T-cell (primary cell): Measurements from ENCODE around the gene RNF39. TPM values are rescaled to one million over a fixed set of nuclear protein-coding genes. Genes with fewer than 3 reads are reported as not detected.

Experiments used
- ATAC-seq, 4 experiments: fragments of 200-7000 bp in 3 of 4; fragments of 150-1000 bp in 1 of 4; cut with Tn5 transposase; replicated peaks in 1 of 4; 1 replicate in 3 of 4; 2 replicates in 1 of 4; pipeline ENCODE4 v1.10.0; 2021; ENCODE audit warnings: moderate library complexity in 3 of 4, mild to moderate bottlenecking in 2 of 4, moderate number of reproducible peaks in 1 of 4
- CTCF ChIA-PET, 2 donors: fragments of 300-600 bp; sonication (Branson Sonifier 250); formaldehyde crosslinking; loops; one replicate each; lab custom pipeline; 2022; ENCODE audit warnings: antibody characterized with exemption in 2 of 2; lab: Charles Lee
- POLR2A ChIA-PET, 2 donors: fragments of 300-600 bp; sonication (Branson Sonifier 250); formaldehyde crosslinking; loops; one replicate each; lab custom pipeline; 2022; ENCODE audit warnings: antibody characterized with exemption in 2 of 2; lab: Charles Lee
- DNase-seq, 35 experiments: peaks; one replicate each; pipeline versions ENCODE4 v3.0.0 to v3.0.0-alpha.2; 2013 to 2023
- H3K27ac ChIP-seq: one replicate; pipeline ENCODE4 v1.5.1; 2013; ENCODE audit warnings: low read length
- H3K27me3 ChIP-seq, 2 experiments: replicated peaks in 1 of 2; 1 replicate in 1 of 2; 2 replicates in 1 of 2; pipeline versions ENCODE4 v1.6.1 to v1.7.0; 2013; ENCODE audit warnings: low read length in 1 of 2, mixed read lengths in 1 of 2; ENCODE audit not compliant: control insufficient read depth in 2 of 2, insufficient read depth in 2 of 2; ENCODE audit errors: extremely low read depth in 1 of 2
- H3K36me3 ChIP-seq, 2 donors: 1 replicate in 1 of 2; 2 replicates in 1 of 2; pipeline versions ENCODE4 v1.6.1 to v1.7.0; 2013; ENCODE audit warnings: low read length in 1 of 2; ENCODE audit not compliant: control insufficient read depth in 2 of 2, insufficient read depth in 1 of 2; ENCODE audit errors: extremely low read depth in 1 of 2
- H3K4me1 ChIP-seq, 2 experiments: 1 replicate in 1 of 2; 2 replicates in 1 of 2; pipeline versions ENCODE4 v1.6.1 to v1.7.0; 2013; ENCODE audit warnings: low read length in 2 of 2, mixed read lengths in 1 of 2; ENCODE audit not compliant: insufficient read depth in 2 of 2, control insufficient read depth in 1 of 2; ENCODE audit errors: extremely low read depth in 1 of 2
- H3K4me3 ChIP-seq, 2 donors: 1 replicate in 1 of 2; 2 replicates in 1 of 2; pipeline versions ENCODE4 v1.5.1 to v1.7.0; 2013; ENCODE audit warnings: mild to moderate bottlenecking in 2 of 2, low read length in 1 of 2, moderate library complexity in 1 of 2; ENCODE audit not compliant: control insufficient read depth in 1 of 2; ENCODE audit errors: extremely low read depth in 1 of 2
- H3K9me3 ChIP-seq: 2 replicates; pipeline ENCODE4 v1.7.0; 2013
- H3K27ac Mint-ChIP-seq, 2 donors: one replicate each; pipeline ENCODE4 v1.8.0; 2020 to 2021; ENCODE audit warnings: mild to moderate bottlenecking in 2 of 2, mixed read lengths in 2 of 2
- H3K27me3 Mint-ChIP-seq, 2 donors: one replicate each; pipeline ENCODE4 v1.8.0; 2021 to 2022; ENCODE audit warnings: mixed read lengths in 2 of 2
- H3K36me3 Mint-ChIP-seq: one replicate; pipeline ENCODE4 v1.8.0; 2021; ENCODE audit warnings: mixed read lengths
- H3K4me1 Mint-ChIP-seq, 3 donors: one replicate each; pipeline ENCODE4 v1.8.0; 2020 to 2022; ENCODE audit warnings: mixed read lengths in 3 of 3, mild to moderate bottlenecking in 1 of 3
- H3K4me3 Mint-ChIP-seq, 3 donors: one replicate each; pipeline ENCODE4 v1.8.0; 2020 to 2022; ENCODE audit warnings: mild to moderate bottlenecking in 3 of 3, mixed read lengths in 3 of 3, moderate library complexity in 3 of 3
- H3K9me3 Mint-ChIP-seq, 3 donors: one replicate each; pipeline ENCODE4 v1.8.0; 2020 to 2022; ENCODE audit warnings: mixed read lengths in 3 of 3
- WGBS: methylation state at CpG from one replicate; pipeline ENCODE4 v1.1.5; 2013; ENCODE audit warnings: missing lambda C conversion rate; ENCODE audit not compliant: insufficient coverage; 5-methylcytosine and 5-hydroxymethylcytosine counted together
- total RNA-seq, 35 experiments: library from RNA in 6 of 35; stranded (reverse) in 6 of 35; fragments of 120-200 nt in 1 of 35; gene quantifications; one replicate each; pipeline versions ENCODE4 v1.2.1 to v1.2.4 and lab custom pipeline; 2013 to 2026

The RNF39 gene
- total RNA-seq, 5 donors from 2014 or later (not counting 1 experiment from before 2014, with no cell fraction given): not detected

GRCh38 chr6:30087876-30088275 lies 12.3 kb upstream of the RNF39 start:
- Mint-ChIP-seq H3K4me3 (no peak overlapping the region), H3K9me3 (no peaks in the 10 kb centered on the region), H3K27me3 (peaks cover 52 to 60% of the 10 kb centered on the region in 2 donors), H3K4me1 (no peaks in the 10 kb centered on the region), H3K27ac (no peak overlapping the region), H3K36me3 (no peaks in the 10 kb centered on the region)
- POLR2A ChIA-PET: no interaction called here
- H3K36me3 ChIP-seq: no peaks in the 10 kb centered on the region
- no peak for DNase-seq
- CTCF ChIA-PET: interaction anchor here in 1 of 2 donors (1.5 kb wide), 1 partner anchor 15 kb away, joined by 6 read pairs; no protein-coding TSS in a partner anchor
- no peak overlapping the region for H3K27ac ChIP-seq
- 83% methylated on average over 3 of the region's 5 CpGs for WGBS
- H3K27me3 ChIP-seq: peaks cover 8 to 37% of the 10 kb centered on the region in 2 experiments
- H3K4me1 ChIP-seq: no peaks in the 10 kb centered on the region
- H3K4me3 ChIP-seq: no peak overlapping the region
- no peaks in the 10 kb centered on the region for H3K9me3 ChIP-seq
- no peak for ATAC-seq

GRCh38 chr6:30077218-30077617 lies 1.6 kb upstream of the RNF39 start:
- Histone ChIP-seq H3K9me3 (no peaks in the 10 kb centered on the region), H3K4me1 (peaks cover 22 to 32% of the 10 kb centered on the region in 2 experiments), H3K27ac (no peak overlapping the region), H3K27me3 (peaks cover 4 to 27% of the 10 kb centered on the region in 2 experiments), H3K4me3 (no peak overlapping the region), H3K36me3 (no peaks in the 10 kb centered on the region)
- peak in 2 of 4 experiments; percentile 29 to 43 for ATAC-seq
- ChIA-PET POLR2A (no interaction called here), CTCF (no interaction called here)
- peaks cover 3% of the 10 kb centered on the region for H3K36me3 Mint-ChIP-seq
- H3K9me3 Mint-ChIP-seq: no peaks in the 10 kb centered on the region
- WGBS: 0% methylated on average over 1 of the region's 4 CpGs
- peak overlapping the region in 1 of 3 donors; percentile 84 for H3K4me3 Mint-ChIP-seq
- H3K4me1 Mint-ChIP-seq: peaks cover 43 to 52% (median 48%) of the 10 kb centered on the region in 3 donors
- no peak for DNase-seq
- peak overlapping the region in 1 of 2 donors; percentile 33 for H3K27ac Mint-ChIP-seq
- H3K27me3 Mint-ChIP-seq: peaks cover 33 to 39% of the 10 kb centered on the region in 2 donors

- DNase-seq: peak in 2 of 35 experiments; percentile 25 to 46
- Histone ChIP-seq H3K9me3 (no peaks in the 10 kb centered on the region), H3K27ac (no peak overlapping the region), H3K36me3 (no peaks in the 10 kb centered on the region), H3K4me1 (peaks cover 22 to 40% of the 10 kb centered on the region in 2 experiments), H3K4me3 (peak overlapping the region in 1 of 2 donors; percentile 61), H3K27me3 (peaks cover 4 to 37% of the 10 kb centered on the region in 2 experiments)
- Mint-ChIP-seq H3K4me3 (peak overlapping the region; percentile 59 to 84 (median 64)), H3K27ac (no peak overlapping the region), H3K27me3 (peaks cover 42 to 46% of the 10 kb centered on the region in 2 donors), H3K36me3 (peaks cover 11% of the 10 kb centered on the region), H3K4me1 (peaks cover 48 to 60% (median 53%) of the 10 kb centered on the region in 3 donors), H3K9me3 (no peaks in the 10 kb centered on the region)
- 74% methylated on average over 6 of the region's 22 CpGs for WGBS
- peak in 1 of 4 experiments; percentile 40 for ATAC-seq
- CTCF ChIA-PET: no interaction called here
- POLR2A ChIA-PET: no interaction called here
Measured at GRCh38 chr6:30075790-30076732, 492 bp upstream of the RNF39 start.

- CTCF ChIA-PET: interaction anchor here in 1 of 2 donors (0.6 kb wide), 1 partner anchor 57 kb away, joined by 3 read pairs; no protein-coding TSS in a partner anchor
- peaks cover 24% of the 10 kb centered on the region for H3K36me3 Mint-ChIP-seq
- H3K4me1 Mint-ChIP-seq: peaks cover 60 to 72% (median 68%) of the 10 kb centered on the region in 3 donors
- H3K4me1 ChIP-seq: peaks cover 22 to 43% of the 10 kb centered on the region in 2 experiments
- peaks cover 44 to 56% of the 10 kb centered on the region in 2 donors for H3K27me3 Mint-ChIP-seq
- 17% methylated on average over 31 of the region's 37 CpGs for WGBS
- peak in 3 of 4 experiments; percentile 12 to 19 (median 15) for ATAC-seq
- H3K27me3 ChIP-seq: peaks cover 0 to 44% of the 10 kb centered on the region in 2 experiments
- peak in 1 of 35 experiments; percentile 15 for DNase-seq
- H3K9me3 ChIP-seq: no peaks in the 10 kb centered on the region
- peak overlapping the region; percentile 30 to 61 for H3K4me3 ChIP-seq
- H3K4me3 Mint-ChIP-seq: peak overlapping the region; percentile 60 to 84 (median 64)
- H3K36me3 ChIP-seq: peaks cover 0 to 11% of the 10 kb centered on the region in 2 donors
- H3K9me3 Mint-ChIP-seq: no peaks in the 10 kb centered on the region
- no peak overlapping the region for H3K27ac ChIP-seq
- no peak overlapping the region for H3K27ac Mint-ChIP-seq
- POLR2A ChIA-PET: no interaction called here
Measured at GRCh38 chr6:30074331-30075093, 1.1 kb downstream of the RNF39 start.

GRCh38 chr6:30073489-30074235 lies 1.9 kb downstream of the RNF39 start:
- Histone ChIP-seq H3K4me1 (peaks cover 22 to 43% of the 10 kb centered on the region in 2 experiments), H3K27me3 (peaks cover 0 to 44% of the 10 kb centered on the region in 2 experiments), H3K36me3 (peaks cover 0 to 19% of the 10 kb centered on the region in 2 donors), H3K4me3 (peak overlapping the region in 1 of 2 donors; percentile 61), H3K27ac (no peak overlapping the region), H3K9me3 (no peaks in the 10 kb centered on the region)
- CTCF ChIA-PET: interaction anchor here in 1 of 2 donors (0.6 kb wide), 1 partner anchor 58 kb away, joined by 3 read pairs; no protein-coding TSS in a partner anchor
- peak overlapping the region in 2 of 3 donors; percentile 8 to 84 for H3K4me3 Mint-ChIP-seq
- ATAC-seq: no peak
- peaks cover 44 to 56% of the 10 kb centered on the region in 2 donors for H3K27me3 Mint-ChIP-seq
- WGBS: 52% methylated on average over 3 of the region's 7 CpGs
- peaks cover 31% of the 10 kb centered on the region for H3K36me3 Mint-ChIP-seq
- H3K27ac Mint-ChIP-seq: no peak overlapping the region
- DNase-seq: no peak
- no peaks in the 10 kb centered on the region for H3K9me3 Mint-ChIP-seq
- POLR2A ChIA-PET: no interaction called here
- H3K4me1 Mint-ChIP-seq: peaks cover 64 to 74% (median 71%) of the 10 kb centered on the region in 3 donors
